GM12801 (cell line): Measurements from ENCODE around the gene SIPA1L3.

ENCODE experiments used
- CTCF ChIP-seq: IDR thresholded peaks from one replicate; pipeline ENCODE4 v1.5.1; 2011; ENCODE audit warnings: control low read depth; ENCODE audit not compliant: insufficient read length; ENCODE audit errors: extremely low read depth

SIPA1L3 gene

GRCh38 chr19:37931881-37932655 lies 25.1 kb downstream of the SIPA1L3 start:
- no peak for TF ChIP-seq CTCF

GRCh38 chr19:37932985-37933936 lies 26.3 kb downstream of the SIPA1L3 start:
- no peak for TF ChIP-seq CTCF

DNA sequence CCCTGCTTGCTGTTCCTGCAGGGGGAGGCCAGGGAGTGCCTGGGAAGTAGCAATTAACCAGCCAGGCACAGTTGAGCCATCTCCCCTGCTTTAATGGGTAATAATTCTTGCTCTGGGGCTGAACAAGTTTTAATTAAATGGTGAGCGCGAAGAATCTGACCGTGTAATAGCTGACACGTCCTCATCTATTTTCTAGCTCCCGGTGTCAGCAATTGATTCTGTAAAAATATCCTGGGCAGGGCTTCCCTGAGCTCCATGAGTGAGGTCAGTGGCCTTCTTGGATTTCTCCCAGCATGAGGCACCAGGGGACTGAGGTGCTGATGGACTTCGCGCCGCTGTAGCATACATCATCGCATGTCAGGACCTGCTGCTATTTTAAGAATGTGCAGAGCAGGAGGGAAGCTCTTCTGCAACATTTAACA lies 26.9 kb downstream of the SIPA1L3 start:
- no peak for TF ChIP-seq CTCF

DNA sequence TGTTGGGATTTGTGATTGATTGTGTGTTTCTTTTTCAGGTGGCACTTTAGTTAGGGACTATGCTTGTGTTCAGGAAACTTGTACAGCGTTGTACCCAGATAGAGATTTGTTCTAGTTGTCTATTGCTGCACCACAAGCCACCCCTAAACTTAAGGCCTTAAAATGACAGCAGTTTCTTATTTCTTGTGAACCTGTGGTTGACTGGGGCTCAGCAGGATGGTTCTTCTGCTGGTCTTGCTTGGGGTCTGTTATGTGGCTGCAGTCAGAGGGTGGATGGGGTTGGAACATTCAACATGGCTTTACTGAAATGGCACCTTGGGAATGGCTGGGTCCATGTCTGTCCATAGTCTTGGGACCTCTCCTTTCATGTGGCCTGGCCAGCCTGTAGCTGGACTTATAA lies 28.3 kb downstream of the SIPA1L3 start:
- no peak for TF ChIP-seq CTCF

DNA sequence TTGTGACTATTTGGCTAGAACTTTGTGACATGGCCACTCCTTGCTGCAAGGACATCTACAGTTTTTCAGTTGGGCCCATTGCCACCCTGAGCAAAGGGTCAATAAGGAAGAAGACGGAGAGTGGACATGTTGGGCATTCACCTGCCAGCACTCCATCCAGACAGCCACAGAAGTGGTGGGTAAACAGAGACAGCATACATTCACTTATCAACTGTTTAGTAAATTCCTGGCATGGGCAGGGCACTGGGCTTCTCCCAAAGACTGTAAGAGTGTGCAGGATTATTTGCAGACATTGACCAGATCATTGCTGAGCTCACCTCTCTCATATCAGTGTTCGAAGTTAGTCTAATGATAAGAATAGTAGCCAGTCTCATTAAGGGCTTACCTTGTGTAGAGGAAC lies 29.2 kb downstream of the SIPA1L3 start:
- no peak for TF ChIP-seq CTCF

DNA sequence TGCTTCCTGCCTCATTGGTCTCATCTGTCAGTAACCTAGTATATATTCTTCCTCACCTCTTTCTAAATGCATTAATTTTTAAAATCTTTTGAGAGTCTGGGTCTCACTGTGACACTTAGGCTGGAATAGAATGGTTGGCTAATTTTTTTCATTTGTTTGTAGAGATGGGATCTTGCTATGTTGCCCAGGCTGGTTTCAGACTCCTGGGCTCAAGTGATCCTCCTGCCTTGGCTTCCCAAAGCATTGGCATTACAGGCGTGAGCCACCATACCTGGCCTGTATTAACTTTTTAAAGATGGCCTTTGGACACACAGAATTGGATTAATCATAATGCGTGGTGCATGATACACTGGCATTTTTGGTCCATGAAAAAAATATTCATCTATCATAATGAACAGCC lies 29.9 kb downstream of the SIPA1L3 start:
- TF ChIP-seq CTCF = no peak

DNA sequence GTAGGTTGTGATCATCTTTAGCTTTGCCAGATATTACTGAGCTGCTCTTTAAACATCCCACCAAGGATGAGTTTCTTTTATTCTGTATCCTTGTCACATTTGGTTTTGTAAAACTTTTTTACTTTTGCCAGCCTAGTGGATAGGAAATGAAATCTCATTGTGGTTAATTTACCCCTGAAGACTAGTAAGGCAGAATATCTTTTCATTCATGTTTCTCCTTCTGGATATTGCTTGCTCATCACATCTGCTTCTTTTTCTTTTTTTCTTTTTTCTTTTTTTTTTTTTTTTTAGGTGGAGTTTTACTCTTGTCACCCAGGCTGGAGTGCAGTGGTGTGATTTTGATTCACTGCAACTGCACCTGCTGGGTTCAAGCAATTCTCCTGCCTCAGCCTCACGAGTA lies 31.3 kb downstream of the SIPA1L3 start:
- TF ChIP-seq CTCF = no peak
